ENCODE data around the gene ACOX1.

GRCh38 chr17:75898791-75899190 is 80.2 kb downstream of the ACOX1 start:
- no peak for TF ChIP-seq CTCF (optimal IDR thresholded peaks at IDR 0.05 in 1 of 3, IDR thresholded peaks at IDR 0.05 in 1 of 3, conservative IDR thresholded peaks at IDR 0.05 in 1 of 3; ENCODE audit: extremely low read depth in 1 of 3, insufficient read depth in 2 of 3, low read length in 3 of 3)
- no peak for TF ChIP-seq EZH2 (IDR thresholded peaks at IDR 0.05; ENCODE audit: low read length)
